Measurements from ENCODE around the gene ITPA. TPM values are rescaled to one million over a fixed set of nuclear protein-coding genes. Genes with fewer than 3 reads are reported as not detected.

ITPA gene
- total and polyA plus RNA-seq, 2 of the 4 experiments (the other 2 are of a cell fraction), result 32.4 to 49.0 TPM

DNA sequence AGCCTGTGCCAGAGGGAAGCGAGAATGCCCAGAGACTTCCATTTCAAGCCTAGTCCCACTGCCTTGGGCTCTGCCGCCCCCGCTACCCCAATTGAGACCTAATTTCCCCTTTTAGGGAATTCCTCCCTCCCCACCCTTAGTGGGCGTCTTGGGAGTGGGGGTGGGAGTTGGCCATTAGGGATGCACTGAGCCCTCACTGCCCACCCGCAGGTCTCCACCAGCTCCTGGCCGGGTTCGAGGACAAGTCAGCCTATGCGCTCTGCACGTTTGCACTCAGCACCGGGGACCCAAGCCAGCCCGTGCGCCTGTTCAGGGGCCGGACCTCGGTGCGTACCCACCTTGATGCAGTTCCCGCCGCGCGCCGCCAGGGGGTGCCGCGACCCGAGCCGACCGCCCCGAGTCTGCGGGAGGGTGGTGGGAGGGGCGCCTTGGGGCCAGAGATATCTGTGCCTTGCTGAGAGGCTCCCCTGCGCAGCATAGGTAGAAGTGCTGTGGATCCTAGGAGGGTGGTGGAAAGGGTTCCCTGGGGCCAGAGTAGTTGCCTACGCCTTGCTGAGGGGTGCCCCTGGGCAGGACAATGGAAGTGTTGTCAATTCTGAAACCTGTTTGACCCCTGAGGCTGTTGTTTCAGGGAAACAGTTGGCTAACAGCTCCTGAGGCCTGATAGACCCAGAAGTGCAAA lies 9.2 kb downstream of the ITPA start (continued):
- no peak for TF ChIP-seq MXI1 (IDR thresholded peaks at IDR 0.05; ENCODE audit: borderline replicate concordance, low read depth, low read length)

DNA sequence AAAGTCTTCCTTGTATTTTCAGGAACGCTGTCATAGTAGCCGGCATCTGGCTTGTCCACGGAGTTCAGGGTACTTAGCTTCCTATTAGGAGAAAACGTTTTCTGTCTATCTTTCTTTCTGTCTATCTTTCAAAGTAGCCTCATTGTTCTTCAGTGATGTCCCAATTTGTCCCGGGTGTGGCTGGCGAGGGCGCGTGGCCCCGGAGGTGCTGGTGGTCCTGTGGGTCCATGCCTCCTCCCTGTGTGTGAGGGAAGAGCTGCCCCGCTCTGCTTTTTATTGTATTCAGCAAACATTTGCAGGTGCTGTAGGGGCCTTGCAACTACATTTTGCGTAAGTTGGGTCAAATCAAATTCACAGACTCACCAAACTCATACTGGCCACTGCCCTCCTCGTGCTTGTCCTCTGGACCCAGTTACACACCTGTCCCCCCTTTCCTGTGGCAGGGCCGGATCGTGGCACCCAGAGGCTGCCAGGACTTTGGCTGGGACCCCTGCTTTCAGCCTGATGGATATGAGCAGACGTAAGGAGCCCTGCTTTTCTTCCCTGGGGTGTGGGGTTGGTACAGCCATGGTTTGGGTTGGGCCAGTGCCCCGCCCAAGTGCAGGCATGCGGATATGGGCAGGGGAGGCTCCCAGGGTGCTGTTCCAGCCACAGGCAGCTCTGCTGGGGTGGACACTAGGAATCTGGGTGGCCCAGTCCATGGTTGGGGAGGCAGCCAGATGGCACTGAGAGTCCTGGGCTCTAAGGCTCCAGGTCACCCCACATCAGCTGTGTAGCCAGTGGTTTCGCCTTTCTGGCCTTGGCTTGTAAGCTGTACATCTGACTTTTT lies 12.3 kb downstream of the ITPA start:
- Histone ChIP-seq H2AFZ (replicated peaks; ENCODE audit: low read length, poor library complexity) (no peak overlapping the region), H4K5ac (ENCODE audit: low read depth, low read length) (no peak overlapping the region), H3K23ac (ENCODE audit: low read depth, low read length) (no peak overlapping the region), H3K4me1 (ENCODE audit: control insufficient read depth, insufficient read depth, low read length) (no peaks in the 10 kb centered on the region), H3K9me3 (ENCODE audit: control insufficient read depth, insufficient read depth, low read length) (no peaks in the 10 kb centered on the region), H3K4ac (ENCODE audit: low read depth, low read length) (no peak overlapping the region), H3K27me3 (ENCODE audit: control insufficient read depth, insufficient read depth, low read length) (no peaks in the 10 kb centered on the region), H4K20me1 (ENCODE audit: insufficient read depth, low read length) (peaks cover 8% of the 10 kb centered on the region), H3K79me1 (ENCODE audit: low read depth in 1 of 2, low read length in 2 of 2) (peaks cover 0 to 7% of the 10 kb centered on the region in 2 experiments; a peak in 2 of 4 replicates), H3K14ac (replicated peaks; ENCODE audit: low read depth, low read length) (no peak overlapping the region), H3K27ac (ENCODE audit: insufficient read depth, low read length) (no peak overlapping the region), H3K18ac (ENCODE audit: low read depth, low read length) (no peak overlapping the region), H2BK20ac (ENCODE audit: low read depth, low read length) (no peak overlapping the region), H3K4me2 (ENCODE audit: low read depth, low read length) (no peak overlapping the region), H2AK9ac (replicated peaks; ENCODE audit: low read depth, low read length, poor library complexity) (no peak overlapping the region), H3K9me1 (ENCODE audit: insufficient read depth, low read length) (no peaks in the 10 kb centered on the region), H4K8ac (ENCODE audit: low read depth in 2 of 2, low read length in 2 of 2) (no peak overlapping the region), H2AK5ac (ENCODE audit: low read depth, low read length) (no peak overlapping the region), H3K9ac (ENCODE audit: low read depth, low read length) (no peak overlapping the region), H2BK120ac (ENCODE audit: low read depth, low read length) (no peak overlapping the region), H3K36me3 (ENCODE audit: control insufficient read depth, insufficient read depth, low read length) (peaks cover 25% of the 10 kb centered on the region), H3K4me3 (ENCODE audit: insufficient read depth, low read depth, low read length) (no peak overlapping the region), H4K91ac (ENCODE audit: insufficient read depth, low read depth, low read length) (no peak overlapping the region), H2BK5ac (ENCODE audit: low read depth, low read length, poor library complexity, severe bottlenecking) (no peak overlapping the region), H3K56ac (ENCODE audit: extremely low read depth, insufficient read depth, low read length) (no peak overlapping the region), H2BK15ac (ENCODE audit: low read depth, low read length) (no peak overlapping the region)
- WGBS, 2 experiments (ENCODE audit: extremely low coverage in 2 of 2, insufficient read length in 1 of 2), result 100% methylated on average over 2 of the region's 18 CpGs; no CpG with 5 or more reads in 1 of the 2 experiments
- ATAC-seq (ENCODE audit: low read depth) (no peak), DNase-seq (no peak)
- intact Hi-C loops (cut with micrococcal nuclease), result no loop called here
- ChIA-PET POLR2A (ENCODE audit: unreplicated experiment) (no interaction called here), CTCF (no interaction called here)
- in situ Hi-C loops (cut with MboI; ENCODE audit: low sequenced_read_pairs), result no loop called here
- dilution Hi-C loops (cut with HindIII; ENCODE audit: low sequenced_read_pairs, unreplicated experiment), result no loop called here
- BruUV-seq (replicated peaks), result TSS peak; percentile 38
- TF ChIP-seq RFX5 (IDR thresholded peaks at IDR 0.05; ENCODE audit: low read depth, low read length) (no peak), POLR2A (IDR thresholded peaks at IDR 0.05; ENCODE audit: low read depth, low read length) (no peak), RCOR1 (IDR thresholded peaks at IDR 0.05; ENCODE audit: insufficient replicate concordance, low read length) (no peak), CEBPB (IDR thresholded peaks at IDR 0.05; ENCODE audit: low read depth, low read length) (no peak), BHLHE40 (IDR thresholded peaks at IDR 0.05; ENCODE audit: low read depth, low read length) (no peak), MAZ (IDR thresholded peaks at IDR 0.05; ENCODE audit: borderline replicate concordance, low read depth, low read length) (no peak), MXI1 (IDR thresholded peaks at IDR 0.05; ENCODE audit: borderline replicate concordance, low read depth, low read length) (no peak), USF2 (IDR thresholded peaks at IDR 0.05; ENCODE audit: low read depth, low read length) (no peak), CHD1 (IDR thresholded peaks at IDR 0.05; ENCODE audit: low read depth, low read length) (no peak), NFE2L2 (IDR thresholded peaks at IDR 0.05; ENCODE audit: low read depth, low read length) (no peak), FOS (IDR thresholded peaks at IDR 0.05; ENCODE audit: low read depth, low read length) (no peak), MAFK (IDR thresholded peaks at IDR 0.05; ENCODE audit: low read depth, low read length) (no peak)
- TF ChIP-seq, protein P1, sequence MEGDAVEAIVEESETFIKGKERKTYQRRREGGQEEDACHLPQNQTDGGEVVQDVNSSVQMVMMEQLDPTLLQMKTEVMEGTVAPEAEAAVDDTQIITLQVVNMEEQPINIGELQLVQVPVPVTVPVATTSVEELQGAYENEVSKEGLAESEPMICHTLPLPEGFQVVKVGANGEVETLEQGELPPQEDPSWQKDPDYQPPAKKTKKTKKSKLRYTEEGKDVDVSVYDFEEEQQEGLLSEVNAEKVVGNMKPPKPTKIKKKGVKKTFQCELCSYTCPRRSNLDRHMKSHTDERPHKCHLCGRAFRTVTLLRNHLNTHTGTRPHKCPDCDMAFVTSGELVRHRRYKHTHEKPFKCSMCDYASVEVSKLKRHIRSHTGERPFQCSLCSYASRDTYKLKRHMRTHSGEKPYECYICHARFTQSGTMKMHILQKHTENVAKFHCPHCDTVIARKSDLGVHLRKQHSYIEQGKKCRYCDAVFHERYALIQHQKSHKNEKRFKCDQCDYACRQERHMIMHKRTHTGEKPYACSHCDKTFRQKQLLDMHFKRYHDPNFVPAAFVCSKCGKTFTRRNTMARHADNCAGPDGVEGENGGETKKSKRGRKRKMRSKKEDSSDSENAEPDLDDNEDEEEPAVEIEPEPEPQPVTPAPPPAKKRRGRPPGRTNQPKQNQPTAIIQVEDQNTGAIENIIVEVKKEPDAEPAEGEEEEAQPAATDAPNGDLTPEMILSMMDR (conservative IDR thresholded peaks at IDR 0.05; ENCODE audit: low read depth, low read length), result no peak

Measured in IMR-90 (cell line).